Activated B cell treated with CpG ODN at 0.5 μM for 24 hours (primary cell): ENCODE data around the gene CDC14A. TPM values are rescaled to one million over a fixed set of nuclear protein-coding genes. Genes with fewer than 3 reads are reported as not detected.

Experiments
- ATAC-seq: fragments of 200-7000 bp; cut with Tn5 transposase; one replicate; pipeline ENCODE4 v1.10.0; 2021; ENCODE audit warnings: low read depth, mild to moderate bottlenecking, moderate library complexity
- CTCF ChIA-PET: fragments of 350-600 bp; sonication (Branson Sonifier 250); formaldehyde crosslinking; loops from one replicate; lab custom pipeline; 2021; ENCODE audit warnings: antibody characterized with exemption; lab: Charles Lee
- POLR2A ChIA-PET: fragments of 350-600 bp; sonication (Branson Sonifier 250); formaldehyde crosslinking; loops from one replicate; lab custom pipeline; 2021; ENCODE audit warnings: antibody characterized with exemption; lab: Charles Lee
- DNase-seq: peaks from one replicate; pipeline ENCODE4 v3.0.0; 2022
- H3K27ac Mint-ChIP-seq: one replicate; pipeline ENCODE4 v1.8.0; 2020; ENCODE audit warnings: mixed read lengths
- H3K27me3 Mint-ChIP-seq: one replicate; pipeline ENCODE4 v1.8.0; 2021; ENCODE audit warnings: mixed read lengths
- H3K36me3 Mint-ChIP-seq: one replicate; pipeline ENCODE4 v1.8.0; 2021; ENCODE audit warnings: low read depth, mixed read lengths
- H3K4me1 Mint-ChIP-seq: one replicate; pipeline ENCODE4 v1.8.0; 2021; ENCODE audit warnings: mixed read lengths
- H3K4me3 Mint-ChIP-seq: one replicate; pipeline ENCODE4 v1.8.0; 2020; ENCODE audit warnings: mild to moderate bottlenecking, mixed read lengths
- H3K9me3 Mint-ChIP-seq: one replicate; pipeline ENCODE4 v1.8.0; 2020; ENCODE audit warnings: mixed read lengths
- intact Hi-C: fragments of 100-400 bp; cut with micrococcal nuclease; formaldehyde crosslinking; loops from one replicate; pipeline ENCODE4 v1.15.1; 2024
- total RNA-seq: library from RNA; stranded (reverse); gene quantifications from 2 replicates; pipeline ENCODE4 v1.2.3, GENCODE V29; 2022
- TF ChIP-seq, protein P1 (sequence below): fragments of 200-600 bp; IDR thresholded peaks from one replicate; pipeline ENCODE4 v1.8.0; 2022; ENCODE audit warnings: antibody characterized with exemption, mild to moderate bottlenecking

The CDC14A gene
- total RNA-seq, 1 donor from 2014 or later, result 16.8 TPM

DNA sequence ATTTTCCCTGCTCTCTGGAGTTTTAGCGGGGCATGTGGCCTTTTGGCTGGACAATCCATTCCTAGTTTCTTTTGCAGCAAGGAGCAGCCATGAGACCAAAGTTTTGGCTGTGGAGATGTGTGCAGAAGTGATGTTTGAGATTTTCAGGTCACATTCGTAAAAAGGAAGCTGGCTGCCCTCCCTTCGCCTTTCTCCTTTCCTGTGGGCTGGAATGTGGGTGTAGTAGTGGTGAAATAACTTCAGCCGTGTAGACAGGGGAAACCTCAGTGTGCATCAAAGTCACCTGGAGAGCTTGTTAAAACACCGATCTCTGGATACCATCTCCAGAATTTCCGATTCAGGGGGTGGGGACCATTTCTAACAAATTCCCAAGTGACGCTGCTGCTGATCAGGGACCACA lies 180.3 kb downstream of the CDC14A start:
- H3K9me3 Mint-ChIP-seq, result no peaks in the 10 kb centered on the region
- no peak overlapping the region for H3K27ac Mint-ChIP-seq
- H3K36me3 Mint-ChIP-seq, result no peaks in the 10 kb centered on the region
- CTCF ChIA-PET, result no interaction called here
- no peak overlapping the region for H3K4me3 Mint-ChIP-seq
- DNase-seq, result no peak
- POLR2A ChIA-PET, result no interaction called here
- intact Hi-C loops, result no loop called here
- no peak for ATAC-seq
- TF ChIP-seq, protein P1, sequence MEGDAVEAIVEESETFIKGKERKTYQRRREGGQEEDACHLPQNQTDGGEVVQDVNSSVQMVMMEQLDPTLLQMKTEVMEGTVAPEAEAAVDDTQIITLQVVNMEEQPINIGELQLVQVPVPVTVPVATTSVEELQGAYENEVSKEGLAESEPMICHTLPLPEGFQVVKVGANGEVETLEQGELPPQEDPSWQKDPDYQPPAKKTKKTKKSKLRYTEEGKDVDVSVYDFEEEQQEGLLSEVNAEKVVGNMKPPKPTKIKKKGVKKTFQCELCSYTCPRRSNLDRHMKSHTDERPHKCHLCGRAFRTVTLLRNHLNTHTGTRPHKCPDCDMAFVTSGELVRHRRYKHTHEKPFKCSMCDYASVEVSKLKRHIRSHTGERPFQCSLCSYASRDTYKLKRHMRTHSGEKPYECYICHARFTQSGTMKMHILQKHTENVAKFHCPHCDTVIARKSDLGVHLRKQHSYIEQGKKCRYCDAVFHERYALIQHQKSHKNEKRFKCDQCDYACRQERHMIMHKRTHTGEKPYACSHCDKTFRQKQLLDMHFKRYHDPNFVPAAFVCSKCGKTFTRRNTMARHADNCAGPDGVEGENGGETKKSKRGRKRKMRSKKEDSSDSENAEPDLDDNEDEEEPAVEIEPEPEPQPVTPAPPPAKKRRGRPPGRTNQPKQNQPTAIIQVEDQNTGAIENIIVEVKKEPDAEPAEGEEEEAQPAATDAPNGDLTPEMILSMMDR, result no peak
- H3K4me1 Mint-ChIP-seq, result peaks cover 10% of the 10 kb centered on the region
- H3K27me3 Mint-ChIP-seq, result peaks cover 18% of the 10 kb centered on the region

DNA sequence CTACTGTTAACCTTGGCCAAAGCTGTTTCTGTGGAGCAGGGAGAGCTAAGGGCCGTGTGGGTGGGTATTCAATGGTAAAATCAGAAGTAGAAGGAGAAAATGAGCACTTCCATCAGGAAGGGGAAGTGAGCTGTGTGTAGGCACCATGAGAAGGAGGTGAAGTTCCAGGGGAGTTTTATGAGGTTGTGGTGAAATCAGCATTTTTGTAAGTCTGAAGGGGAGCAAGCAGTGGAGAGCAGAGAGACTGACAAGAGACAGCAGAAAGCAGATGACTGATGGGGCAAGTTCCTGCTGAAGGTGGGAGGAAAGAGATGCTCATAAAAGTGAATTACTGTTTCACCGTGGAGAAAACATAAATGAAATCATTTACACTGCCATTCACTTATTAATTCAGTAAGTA lies 183.0 kb downstream of the CDC14A start:
- Mint-ChIP-seq H3K4me1 (peaks cover 15% of the 10 kb centered on the region), H3K36me3 (no peaks in the 10 kb centered on the region), H3K27me3 (peaks cover 30% of the 10 kb centered on the region), H3K4me3 (no peak overlapping the region), H3K9me3 (no peaks in the 10 kb centered on the region), H3K27ac (no peak overlapping the region)
- ChIA-PET CTCF (no interaction called here), POLR2A (interaction anchor here (0.6 kb wide), 1 partner anchor 178 kb away, joined by 10 read pairs; no protein-coding TSS in a partner anchor)
- no peak for DNase-seq
- TF ChIP-seq, protein P1, result no peak
- no peak for ATAC-seq
- intact Hi-C loops, result no loop called here

DNA sequence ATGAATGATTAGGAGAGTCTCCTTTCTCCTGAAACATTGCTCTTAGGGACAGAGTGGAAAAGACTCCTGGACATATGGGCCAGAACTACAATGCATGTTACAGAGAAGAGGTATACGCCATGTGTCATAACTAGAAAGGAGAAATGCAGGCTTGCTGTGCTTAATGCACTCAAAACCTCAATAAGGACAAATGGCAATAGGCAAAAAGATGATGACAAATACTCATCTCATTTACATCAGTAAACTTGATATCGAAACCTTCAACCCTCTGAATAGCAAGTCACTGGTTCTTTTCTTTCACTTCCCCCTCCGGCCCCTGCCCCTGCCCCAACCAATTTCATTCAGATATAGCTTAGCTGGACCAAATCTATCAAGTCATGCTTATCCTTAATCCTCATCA lies 183.7 kb downstream of the CDC14A start:
- H3K4me3 Mint-ChIP-seq, result no peak overlapping the region
- no peaks in the 10 kb centered on the region for H3K36me3 Mint-ChIP-seq
- no peaks in the 10 kb centered on the region for H3K9me3 Mint-ChIP-seq
- CTCF ChIA-PET, result no interaction called here
- H3K27ac Mint-ChIP-seq, result no peak overlapping the region
- H3K4me1 Mint-ChIP-seq, result peaks cover 15% of the 10 kb centered on the region
- TF ChIP-seq, protein P1, result no peak
- no peak for DNase-seq
- peak; percentile 58 for ATAC-seq
- intact Hi-C loops, result no loop called here
- peaks cover 36% of the 10 kb centered on the region for H3K27me3 Mint-ChIP-seq
- POLR2A ChIA-PET, result no interaction called here

DNA sequence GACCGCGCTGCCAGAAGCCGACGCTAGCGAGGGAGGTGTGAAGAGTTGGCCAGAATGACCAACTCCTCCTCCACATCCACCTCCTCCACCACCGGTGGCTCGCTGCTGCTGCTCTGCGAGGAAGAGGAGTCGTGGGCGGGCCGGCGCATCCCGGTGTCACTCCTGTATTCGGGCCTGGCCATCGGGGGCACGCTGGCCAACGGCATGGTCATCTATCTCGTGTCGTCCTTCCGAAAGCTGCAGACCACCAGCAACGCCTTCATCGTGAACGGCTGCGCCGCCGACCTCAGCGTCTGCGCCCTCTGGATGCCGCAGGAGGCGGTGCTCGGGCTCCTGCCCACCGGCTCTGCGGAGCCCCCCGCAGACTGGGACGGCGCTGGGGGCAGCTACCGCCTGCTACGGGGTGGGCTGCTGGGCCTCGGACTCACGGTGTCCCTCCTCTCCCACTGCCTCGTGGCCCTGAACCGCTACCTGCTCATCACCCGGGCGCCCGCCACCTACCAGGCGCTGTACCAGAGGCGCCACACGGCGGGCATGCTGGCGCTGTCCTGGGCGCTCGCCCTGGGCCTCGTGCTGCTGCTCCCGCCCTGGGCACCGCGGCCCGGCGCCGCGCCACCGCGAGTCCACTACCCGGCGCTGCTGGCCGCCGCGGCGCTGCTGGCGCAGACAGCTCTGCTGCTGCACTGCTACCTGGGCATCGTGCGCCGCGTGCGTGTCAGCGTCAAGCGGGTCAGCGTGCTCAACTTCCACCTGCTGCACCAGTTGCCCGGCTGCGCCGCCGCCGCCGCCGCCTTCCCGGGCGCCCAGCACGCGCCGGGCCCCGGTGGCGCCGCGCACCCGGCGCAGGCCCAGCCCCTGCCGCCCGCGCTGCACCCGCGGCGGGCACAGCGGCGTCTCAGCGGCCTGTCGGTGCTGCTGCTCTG lies 186.9 kb downstream of the CDC14A start:
- no peaks in the 10 kb centered on the region for H3K9me3 Mint-ChIP-seq
- H3K36me3 Mint-ChIP-seq, result no peaks in the 10 kb centered on the region
- intact Hi-C loops, result no loop called here
- H3K27me3 Mint-ChIP-seq, result peaks cover 42% of the 10 kb centered on the region
- no peak for DNase-seq
- H3K27ac Mint-ChIP-seq, result no peak overlapping the region
- ATAC-seq, result peak; percentile 45
- H3K4me1 Mint-ChIP-seq, result peaks cover 15% of the 10 kb centered on the region
- ChIA-PET POLR2A (no interaction called here), CTCF (interaction anchor here (0.9 kb wide), 1 partner anchor 76 kb away, joined by 3 read pairs; no protein-coding TSS in a partner anchor)
- H3K4me3 Mint-ChIP-seq, result peak overlapping the region; percentile 71
- TF ChIP-seq, protein P1, result no peak

DNA sequence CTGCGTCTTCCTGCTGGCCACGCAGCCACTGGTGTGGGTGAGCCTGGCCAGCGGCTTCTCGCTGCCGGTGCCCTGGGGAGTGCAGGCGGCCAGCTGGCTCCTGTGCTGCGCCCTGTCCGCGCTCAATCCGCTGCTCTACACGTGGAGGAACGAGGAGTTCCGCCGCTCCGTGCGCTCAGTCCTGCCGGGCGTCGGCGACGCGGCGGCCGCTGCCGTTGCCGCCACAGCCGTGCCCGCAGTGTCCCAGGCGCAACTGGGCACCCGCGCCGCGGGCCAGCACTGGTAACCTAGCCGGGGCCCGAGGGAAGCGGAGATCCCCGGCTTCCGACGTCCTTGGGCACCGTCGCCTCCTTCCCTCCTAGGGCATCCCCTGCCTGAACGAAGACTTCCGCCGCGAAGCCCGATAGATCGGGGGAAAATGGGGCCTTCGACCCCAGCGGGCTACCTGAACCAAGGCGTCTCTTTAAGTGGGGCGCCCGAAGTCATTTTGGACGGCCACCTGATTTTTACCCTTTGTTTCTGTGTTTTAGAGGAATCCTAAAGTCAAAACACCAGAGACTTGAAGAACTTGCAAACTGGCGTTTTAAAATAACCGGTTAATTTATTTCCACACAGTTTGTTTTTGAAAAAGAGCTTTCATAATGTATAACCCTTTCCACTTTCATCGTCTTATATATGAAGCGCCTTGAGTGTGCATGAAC lies 187.7 kb downstream of the CDC14A start:
- H3K4me1 Mint-ChIP-seq, result peaks cover 15% of the 10 kb centered on the region
- intact Hi-C loops, result no loop called here
- no peak for DNase-seq
- peak overlapping the region; percentile 40 for H3K4me3 Mint-ChIP-seq
- TF ChIP-seq, protein P1, result no peak
- peaks cover 42% of the 10 kb centered on the region for H3K27me3 Mint-ChIP-seq
- peak; percentile 23 for ATAC-seq
- ChIA-PET CTCF (no interaction called here), POLR2A (no interaction called here)
- H3K27ac Mint-ChIP-seq, result no peak overlapping the region
- no peaks in the 10 kb centered on the region for H3K36me3 Mint-ChIP-seq
- no peaks in the 10 kb centered on the region for H3K9me3 Mint-ChIP-seq
